Memory B cell (primary cell): ENCODE data around the gene UBA5.
A peak's percentile ranks its signal among the peaks of the same experiment; 100 is the strongest.
"Not testable (repeated sequence)": the region's sequence is repeated elsewhere in the genome, so short reads cannot be mapped to it uniquely, and the experiment has no call there.

ENCODE experiments used
- ATAC-seq: fragments of 150-1000 bp; cut with Tn5 transposase; 2 replicates; pipeline ENCODE4 v1.10.0; 2021; ENCODE audit warnings: low read depth, mild to moderate bottlenecking, moderate library complexity
- DNase-seq, 2 donors: peaks; one replicate each; pipeline ENCODE4 v3.0.0; 2022; ENCODE audit warnings: low spot score in 2 of 2
- H3K27ac Mint-ChIP-seq: one replicate; pipeline ENCODE4 v1.8.0; 2022; ENCODE audit warnings: mild to moderate bottlenecking, moderate library complexity, mixed read lengths
- H3K27me3 Mint-ChIP-seq: one replicate; pipeline ENCODE4 v1.8.0; 2022; ENCODE audit warnings: mixed read lengths
- H3K36me3 Mint-ChIP-seq: one replicate; pipeline ENCODE4 v1.8.0; 2022; ENCODE audit warnings: mild to moderate bottlenecking, mixed read lengths
- H3K4me1 Mint-ChIP-seq: one replicate; pipeline ENCODE4 v1.8.0; 2022; ENCODE audit warnings: mixed read lengths
- H3K4me3 Mint-ChIP-seq: one replicate; pipeline ENCODE4 v1.8.0; 2022; ENCODE audit warnings: mild to moderate bottlenecking, moderate library complexity, mixed read lengths
- H3K9me3 Mint-ChIP-seq: one replicate; pipeline ENCODE4 v1.8.0; 2022; ENCODE audit warnings: mixed read lengths

Gene UBA5

DNA sequence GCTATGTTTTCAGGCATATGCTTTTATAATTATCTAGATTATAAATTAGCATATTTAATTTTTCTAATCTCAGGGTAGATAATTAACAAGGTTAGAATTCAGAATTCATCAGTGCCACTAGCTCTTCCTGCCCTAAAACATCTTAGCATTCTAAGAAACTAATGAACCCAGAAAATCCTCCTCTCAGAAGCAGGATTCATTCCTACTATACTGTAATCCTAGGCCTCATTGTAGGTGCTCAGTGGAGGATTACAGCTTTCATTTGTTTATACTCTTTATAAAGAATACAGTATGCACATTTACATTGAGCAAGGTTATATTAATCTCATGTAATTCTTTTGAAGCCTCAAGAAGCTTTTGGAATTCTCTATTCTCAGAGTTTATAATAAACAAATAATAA, 21.4 kb upstream of the UBA5 start:
- no peak overlapping the region for H3K4me3 Mint-ChIP-seq
- H3K9me3 Mint-ChIP-seq: peaks cover 2% of the 10 kb centered on the region
- H3K4me1 Mint-ChIP-seq: peaks cover 6% of the 10 kb centered on the region
- ATAC-seq (no peak), DNase-seq (no peak)
- no peaks in the 10 kb centered on the region for H3K27me3 Mint-ChIP-seq
- H3K27ac Mint-ChIP-seq: no peak overlapping the region
- peaks cover 26% of the 10 kb centered on the region for H3K36me3 Mint-ChIP-seq

DNA sequence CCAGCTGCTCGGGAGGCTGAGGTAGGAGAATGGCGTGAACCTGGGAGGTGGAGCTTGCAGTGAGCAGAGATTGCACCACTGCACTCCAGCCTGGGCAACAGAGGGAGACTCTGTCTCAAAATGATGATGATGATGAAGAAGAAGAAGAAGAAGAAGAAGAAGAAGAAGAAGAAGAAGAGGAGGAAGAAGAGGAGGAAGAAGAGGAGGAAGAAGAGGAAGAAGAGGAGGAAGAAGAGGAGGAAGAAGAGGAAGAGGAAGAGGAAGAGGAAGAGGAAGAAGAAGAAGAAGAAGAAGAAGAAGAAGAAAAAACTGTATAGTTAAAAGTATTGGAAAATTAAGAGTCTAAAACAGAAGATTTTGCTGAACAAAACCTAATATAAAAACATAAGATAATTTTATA, 18.7 kb upstream of the UBA5 start:
- H3K4me1 Mint-ChIP-seq, ATAC-seq, H3K27me3 Mint-ChIP-seq, H3K4me3 Mint-ChIP-seq, DNase-seq, H3K27ac Mint-ChIP-seq, H3K9me3 Mint-ChIP-seq: not testable (repeated sequence)
- H3K36me3 Mint-ChIP-seq: peaks cover 16% of the 10 kb centered on the region

DNA sequence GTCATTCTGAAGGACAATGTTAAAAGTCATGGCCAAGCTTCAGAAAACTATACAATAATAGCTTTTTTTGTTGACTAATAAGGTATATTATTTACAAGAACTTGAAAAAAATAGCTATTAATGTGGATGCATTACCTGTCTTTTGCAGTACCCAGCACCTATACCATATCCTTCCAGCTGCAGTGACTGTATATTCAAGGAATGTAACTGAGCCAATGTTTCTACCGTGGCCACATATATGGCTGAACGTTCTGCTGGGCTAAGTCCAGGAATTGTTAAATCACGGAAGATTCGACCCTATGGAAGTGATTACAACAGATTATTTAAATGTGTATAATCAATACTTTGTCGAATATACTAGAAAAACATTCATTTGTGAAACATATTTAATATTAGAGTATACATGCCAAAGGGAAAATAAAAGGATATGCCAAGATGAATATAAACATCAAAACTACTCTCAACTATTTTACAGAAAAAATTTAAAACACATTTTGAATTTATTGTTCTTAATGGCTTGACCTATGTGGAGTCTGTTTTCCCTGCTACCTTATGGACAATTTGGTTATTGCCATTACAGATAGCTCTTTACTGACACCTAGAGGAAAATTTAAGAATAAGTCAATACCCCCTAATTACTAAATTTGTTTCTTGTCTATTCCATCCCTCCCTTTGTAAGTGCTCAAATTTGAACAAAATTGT, 18.1 kb upstream of the UBA5 start:
- Mint-ChIP-seq H3K9me3 (peaks cover 2% of the 10 kb centered on the region), H3K36me3 (peaks cover 13% of the 10 kb centered on the region), H3K4me1 (peaks cover 9% of the 10 kb centered on the region), H3K4me3 (no peak overlapping the region), H3K27ac (no peak overlapping the region), H3K27me3 (no peaks in the 10 kb centered on the region)
- ATAC-seq (peak; percentile 59), DNase-seq (peak in 1 of 2 donors; percentile 10)

DNA sequence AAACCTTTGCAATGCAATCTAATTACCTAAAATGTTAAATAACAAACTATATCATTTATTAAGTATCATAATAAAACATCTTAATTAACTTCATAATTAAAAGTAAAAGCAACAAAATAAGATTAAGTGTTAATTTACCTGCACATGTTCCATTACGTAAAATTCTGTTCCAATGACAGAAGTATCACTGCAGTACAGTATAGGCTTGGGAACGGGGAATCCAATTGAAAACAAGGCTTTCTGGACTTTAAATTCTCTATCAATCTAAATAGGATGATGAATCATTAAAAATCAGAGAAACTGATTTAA, 17.6 kb upstream of the UBA5 start:
- DNase-seq: no peak
- H3K27ac Mint-ChIP-seq: no peak overlapping the region
- no peak overlapping the region for H3K4me3 Mint-ChIP-seq
- H3K4me1 Mint-ChIP-seq: peaks cover 13% of the 10 kb centered on the region
- H3K27me3 Mint-ChIP-seq: no peaks in the 10 kb centered on the region
- no peak for ATAC-seq
- H3K36me3 Mint-ChIP-seq: peaks cover 11% of the 10 kb centered on the region
- H3K9me3 Mint-ChIP-seq: peaks cover 2% of the 10 kb centered on the region

DNA sequence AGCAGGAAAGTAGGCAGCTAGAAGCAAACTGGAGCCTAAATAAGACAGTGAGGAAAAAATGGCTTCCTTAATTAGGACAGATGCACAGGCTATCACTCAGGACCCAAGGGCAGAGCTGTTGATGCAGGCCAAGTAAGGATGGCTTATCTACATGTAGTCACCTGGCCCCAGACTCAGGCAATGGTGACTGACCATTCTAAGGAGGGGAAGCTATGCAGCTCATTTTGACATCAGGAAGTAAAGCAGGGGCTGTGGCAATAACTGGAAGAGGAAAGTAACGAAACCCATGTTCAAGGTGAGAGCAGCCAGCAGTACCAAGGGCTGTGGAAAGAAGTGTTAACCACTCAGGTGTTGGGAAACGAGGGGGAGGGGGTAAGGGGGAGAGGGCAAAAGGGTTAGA, 16.8 kb upstream of the UBA5 start:
- DNase-seq (no peak), ATAC-seq (no peak)
- peaks cover 11% of the 10 kb centered on the region for H3K36me3 Mint-ChIP-seq
- H3K27me3 Mint-ChIP-seq: no peaks in the 10 kb centered on the region
- H3K9me3 Mint-ChIP-seq: peaks cover 2% of the 10 kb centered on the region
- H3K4me1 Mint-ChIP-seq: peaks cover 13% of the 10 kb centered on the region
- no peak overlapping the region for H3K4me3 Mint-ChIP-seq
- H3K27ac Mint-ChIP-seq: peak overlapping the region; percentile 12

DNA sequence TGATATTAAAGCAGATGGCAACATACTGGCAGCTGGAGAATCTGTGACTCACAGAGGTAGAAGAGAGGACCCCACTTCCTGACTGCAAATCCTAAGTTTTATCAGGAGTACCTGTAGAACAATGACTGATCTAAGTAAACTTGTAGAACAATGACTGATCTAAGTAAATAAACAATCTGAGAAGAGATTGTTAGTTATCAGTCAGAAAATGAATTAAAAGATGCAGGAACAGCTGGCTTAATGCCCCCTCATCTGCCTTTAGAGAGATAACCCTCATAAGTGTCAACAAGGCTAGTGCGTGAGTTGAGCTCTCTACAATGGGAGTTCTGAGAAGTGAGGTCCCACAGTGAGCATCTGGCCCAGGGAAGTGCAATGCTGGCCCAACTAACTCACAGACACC, 15.1 kb upstream of the UBA5 start:
- peaks cover 2% of the 10 kb centered on the region for H3K9me3 Mint-ChIP-seq
- no peaks in the 10 kb centered on the region for H3K27me3 Mint-ChIP-seq
- H3K27ac Mint-ChIP-seq: peak overlapping the region; percentile 53
- no peak overlapping the region for H3K4me3 Mint-ChIP-seq
- H3K36me3 Mint-ChIP-seq: peaks cover 4% of the 10 kb centered on the region
- no peak for DNase-seq
- H3K4me1 Mint-ChIP-seq: peaks cover 13% of the 10 kb centered on the region
- no peak for ATAC-seq

DNA sequence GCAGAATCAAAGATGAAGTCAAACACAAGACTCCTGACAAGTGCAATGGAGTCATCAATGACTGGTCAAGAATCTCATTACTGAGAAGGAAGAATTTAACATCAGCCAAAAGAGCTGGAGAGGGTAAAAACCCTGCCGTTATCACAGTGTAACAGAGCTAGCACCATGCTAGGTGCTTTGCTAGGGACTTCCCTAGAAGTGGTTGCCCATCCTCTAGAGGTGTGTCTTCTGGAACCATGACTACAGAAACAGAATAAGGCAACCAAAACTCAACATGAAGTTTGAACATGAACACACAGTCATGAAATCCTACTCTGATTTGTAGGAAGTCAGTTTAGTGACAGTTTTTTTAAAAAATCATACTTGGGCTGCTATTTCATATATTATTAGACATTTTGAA, 10.0 kb upstream of the UBA5 start:
- ATAC-seq (peak; percentile 63), DNase-seq (no peak)
- Mint-ChIP-seq H3K4me1 (peaks cover 9% of the 10 kb centered on the region), H3K9me3 (no peaks in the 10 kb centered on the region), H3K27me3 (no peaks in the 10 kb centered on the region), H3K36me3 (no peaks in the 10 kb centered on the region), H3K4me3 (no peak overlapping the region), H3K27ac (no peak overlapping the region)

DNA sequence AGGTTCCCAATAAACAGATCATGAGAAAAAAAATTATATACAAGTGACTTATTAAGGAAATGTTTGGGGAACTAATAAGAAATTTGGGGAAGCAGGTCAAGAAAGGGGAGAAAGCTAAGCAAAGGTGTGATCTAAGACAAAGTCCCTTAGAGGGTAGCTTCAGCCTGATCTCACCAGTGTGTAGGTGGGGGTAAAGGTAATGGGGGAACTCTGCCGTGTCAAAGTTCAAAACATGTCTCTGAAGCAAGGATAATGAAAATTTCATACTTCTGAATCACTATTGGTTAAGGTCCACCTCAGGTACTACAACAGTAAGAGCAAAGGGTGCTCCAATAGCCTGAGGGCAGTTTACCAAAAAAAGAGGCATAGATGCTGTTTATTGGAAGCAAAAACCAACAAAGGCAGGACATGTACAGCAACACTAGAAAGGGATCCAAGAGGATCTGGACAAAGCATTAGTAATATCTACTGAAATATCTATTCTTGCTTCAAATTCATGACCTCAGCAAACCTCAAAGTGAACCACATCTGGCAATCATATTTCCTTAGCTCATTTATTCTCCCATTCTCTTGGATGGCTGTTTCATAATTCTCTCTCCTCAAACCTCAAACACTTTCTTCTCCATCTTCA, 7.4 kb upstream of the UBA5 start:
- Mint-ChIP-seq H3K4me3 (no peak overlapping the region), H3K36me3 (no peaks in the 10 kb centered on the region), H3K27me3 (no peaks in the 10 kb centered on the region), H3K4me1 (peaks cover 6% of the 10 kb centered on the region), H3K27ac (no peak overlapping the region), H3K9me3 (no peaks in the 10 kb centered on the region)
- DNase-seq (no peak), ATAC-seq (no peak)

DNA sequence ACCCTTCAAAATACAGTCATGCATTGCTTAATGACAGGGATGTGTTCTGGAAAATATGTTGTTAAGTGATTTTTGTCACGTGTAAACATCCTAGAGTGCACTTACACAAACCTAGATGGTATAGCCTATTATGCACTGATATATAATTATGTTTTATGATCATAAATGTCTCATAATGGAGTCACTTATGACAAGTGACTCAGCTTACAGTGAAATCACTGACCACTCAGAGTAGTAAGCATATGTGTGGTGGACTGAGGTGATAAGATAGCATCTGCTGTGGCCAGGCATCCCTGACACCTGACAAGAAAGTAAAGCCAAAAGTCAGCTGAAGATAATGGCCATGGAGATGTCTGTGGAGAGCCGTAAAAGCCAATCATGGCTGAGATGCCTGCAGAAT, 5.9 kb upstream of the UBA5 start:
- Mint-ChIP-seq H3K27me3 (no peaks in the 10 kb centered on the region), H3K4me3 (no peak overlapping the region), H3K36me3 (no peaks in the 10 kb centered on the region), H3K4me1 (peaks cover 9% of the 10 kb centered on the region), H3K27ac (no peak overlapping the region), H3K9me3 (no peaks in the 10 kb centered on the region)
- no peak for ATAC-seq
- no peak for DNase-seq

DNA sequence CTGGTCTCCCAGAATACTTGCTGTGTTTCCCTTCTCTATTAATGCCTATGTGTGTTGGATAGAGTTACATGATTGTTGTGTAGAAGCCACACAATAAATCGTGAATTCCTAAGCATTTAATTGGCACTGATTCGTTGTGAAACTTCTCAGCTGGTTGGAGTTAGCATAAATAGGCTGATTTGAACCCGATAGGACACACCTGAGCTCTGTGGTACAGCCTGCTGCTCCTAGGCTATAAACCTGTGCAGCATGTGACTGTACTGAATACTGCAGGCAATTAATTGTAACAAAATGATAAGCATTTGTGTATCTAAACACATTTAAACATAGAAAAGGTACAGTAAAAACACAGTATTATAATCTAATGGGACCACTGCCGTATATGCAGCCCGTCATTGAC, 5.4 kb upstream of the UBA5 start:
- H3K27ac Mint-ChIP-seq: no peak overlapping the region
- H3K36me3 Mint-ChIP-seq: no peaks in the 10 kb centered on the region
- H3K9me3 Mint-ChIP-seq: no peaks in the 10 kb centered on the region
- H3K4me1 Mint-ChIP-seq: peaks cover 9% of the 10 kb centered on the region
- H3K27me3 Mint-ChIP-seq: no peaks in the 10 kb centered on the region
- ATAC-seq (no peak), DNase-seq (no peak)
- no peak overlapping the region for H3K4me3 Mint-ChIP-seq

DNA sequence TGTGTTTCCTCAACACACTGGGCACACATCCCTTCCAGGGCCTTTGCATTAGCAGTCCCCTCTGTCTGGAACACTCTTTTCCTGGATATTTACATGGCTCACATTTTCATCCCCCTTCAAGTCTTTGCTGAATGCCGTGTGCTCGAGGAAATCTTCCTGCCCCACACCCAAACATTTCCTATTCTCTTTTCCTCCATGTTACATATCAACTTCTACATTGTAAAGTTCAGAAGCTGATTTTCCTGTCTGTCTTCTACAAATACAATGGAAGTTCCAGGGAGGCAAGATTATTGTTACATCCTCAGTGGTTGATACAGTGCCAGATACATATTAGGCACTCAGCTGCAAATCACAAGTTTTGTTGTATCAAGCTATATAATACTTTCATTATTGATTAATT, 4.7 kb upstream of the UBA5 start:
- Mint-ChIP-seq H3K36me3 (no peaks in the 10 kb centered on the region), H3K9me3 (no peaks in the 10 kb centered on the region), H3K27ac (no peak overlapping the region), H3K4me3 (no peak overlapping the region), H3K4me1 (peaks cover 9% of the 10 kb centered on the region), H3K27me3 (no peaks in the 10 kb centered on the region)
- DNase-seq (no peak), ATAC-seq (no peak)

DNA sequence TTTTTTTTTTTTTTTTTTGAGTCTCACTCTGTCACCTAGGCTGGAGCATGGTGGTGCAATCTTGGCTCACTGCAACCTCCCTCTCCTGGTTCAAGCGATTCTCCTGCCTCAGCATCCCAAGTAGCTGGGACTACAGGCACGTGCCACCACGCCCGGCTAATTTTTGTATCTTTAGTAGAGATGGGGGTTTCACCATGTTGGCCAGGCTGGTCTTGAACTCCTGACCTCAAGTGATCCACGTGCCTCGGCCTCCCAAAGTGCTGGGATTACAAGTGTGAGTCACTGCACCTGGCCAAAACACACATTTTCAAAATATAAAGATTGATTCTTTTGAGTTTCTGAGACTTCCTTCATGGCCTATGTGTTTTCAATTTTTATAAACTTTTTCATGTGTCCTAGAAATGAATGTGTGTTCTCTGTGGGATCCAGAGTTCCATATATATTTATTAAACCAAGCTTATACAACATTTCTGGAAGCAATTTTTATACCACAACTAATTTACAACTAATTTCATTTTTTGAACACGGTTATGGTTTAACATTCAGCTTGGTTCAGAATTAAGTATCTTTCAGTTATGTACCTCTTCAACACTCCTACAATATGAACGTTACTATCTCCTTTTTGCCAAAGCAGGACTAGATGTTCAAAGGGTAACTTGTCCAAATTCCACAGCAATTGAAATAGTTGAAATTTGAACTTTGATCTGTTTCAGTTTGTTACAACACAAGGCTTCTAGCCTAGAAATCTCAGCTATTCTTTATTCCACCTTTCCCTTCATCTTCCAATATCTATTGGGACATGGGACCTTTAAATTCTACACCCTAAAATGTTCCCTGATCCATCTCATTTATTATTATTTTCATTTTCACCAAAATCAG, 2.0 kb upstream of the UBA5 start:
- peaks cover 23% of the 10 kb centered on the region for H3K4me1 Mint-ChIP-seq
- no peaks in the 10 kb centered on the region for H3K36me3 Mint-ChIP-seq
- H3K27me3 Mint-ChIP-seq: no peaks in the 10 kb centered on the region
- no peak overlapping the region for H3K4me3 Mint-ChIP-seq
- H3K9me3 Mint-ChIP-seq: no peaks in the 10 kb centered on the region
- peak overlapping the region; percentile 95 for H3K27ac Mint-ChIP-seq
- ATAC-seq: no peak
- no peak for DNase-seq

DNA sequence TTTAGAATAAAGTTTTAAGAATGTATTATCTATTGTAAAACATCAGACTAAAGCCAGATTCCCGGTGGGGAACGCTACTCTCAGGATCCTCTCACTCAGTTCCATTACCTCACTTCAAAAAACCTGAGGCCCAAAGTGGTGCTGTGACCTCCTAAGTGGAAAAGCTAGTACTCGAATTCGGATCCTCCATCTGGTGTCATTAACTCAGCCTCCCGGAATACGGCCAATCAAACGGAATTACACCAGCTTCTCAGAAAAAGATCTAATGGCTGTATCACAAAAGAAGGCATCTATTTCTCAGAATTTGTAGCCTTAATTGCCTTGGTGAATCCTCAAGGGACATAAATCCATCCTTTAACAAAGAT, 1.1 kb upstream of the UBA5 start:
- Mint-ChIP-seq H3K27ac (peak overlapping the region; percentile 95), H3K27me3 (no peaks in the 10 kb centered on the region), H3K36me3 (peaks cover 2% of the 10 kb centered on the region), H3K9me3 (no peaks in the 10 kb centered on the region), H3K4me3 (peak overlapping the region; percentile 97), H3K4me1 (peaks cover 28% of the 10 kb centered on the region)
- ATAC-seq: no peak
- no peak for DNase-seq

DNA sequence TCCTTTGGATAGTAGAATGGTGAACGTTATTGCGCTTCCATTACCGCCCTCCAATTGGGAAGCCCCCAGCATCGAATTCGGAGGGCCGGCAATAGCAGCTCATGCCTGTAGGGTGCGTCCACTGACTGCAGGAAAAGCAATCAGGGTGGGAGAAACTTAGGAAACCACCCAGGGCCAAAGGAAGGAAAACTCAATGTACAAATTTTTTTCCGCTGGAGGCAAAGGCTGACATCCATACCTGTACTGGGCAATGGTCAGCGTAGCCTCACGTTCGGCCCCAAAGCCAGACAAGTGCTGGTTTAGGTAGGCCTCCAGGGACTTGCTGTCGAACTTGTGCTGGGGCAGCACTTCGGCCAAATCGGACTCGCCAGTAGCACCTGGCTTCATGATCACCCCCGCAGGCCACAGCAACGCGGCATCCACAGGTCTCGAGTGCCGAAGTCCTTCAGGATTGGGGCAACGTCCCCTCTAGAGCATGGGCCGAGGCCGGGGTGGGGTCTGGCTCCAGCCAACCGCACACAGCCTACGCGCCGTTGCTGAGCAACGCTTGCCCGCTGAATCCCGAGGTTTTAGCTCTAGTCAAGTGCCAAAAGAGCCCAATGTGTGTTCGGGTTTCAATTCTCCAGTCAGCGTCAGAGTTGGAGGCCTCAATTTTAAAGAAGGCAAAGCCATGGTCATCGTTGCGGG, 621 bp upstream of the UBA5 start, which contains the start of gene ACAD11:
ACAD11 (minus strand) TSS at position 445 of the 687 bp plus-strand sequence; CDS start at position 387, 58 bp downstream.
- Mint-ChIP-seq H3K9me3 (no peaks in the 10 kb centered on the region), H3K4me3 (peak within 1 kb of the TSS; percentile 97), H3K27me3 (no peaks in the 10 kb centered on the region), H3K27ac (peak within 1 kb of the TSS; percentile 95), H3K36me3 (peaks cover 2% of the 10 kb centered on the region), H3K4me1 (peaks cover 29% of the 10 kb centered on the region)
- DNase-seq: peak; percentile 41 to 50
- peak; percentile 61 for ATAC-seq
